ENCODE data around the gene MCOLN2. TPM values are rescaled to one million over a fixed set of nuclear protein-coding genes. Genes with fewer than 3 reads are reported as not detected.

The MCOLN2 gene
- total RNA-seq, 2 donors from 2014 or later, result 15.4 to 21.6 TPM

GRCh38 chr1:85028151-85028550 is 31.2 kb upstream of the MCOLN2 start:
- Histone ChIP-seq H3K36me3 (no peaks in the 10 kb centered on the region), H3K4me3 (no peak overlapping the region), H3K9ac (ENCODE audit: low read depth in 2 of 2, low read length in 2 of 2) (no peak overlapping the region), H3K27ac (no peak overlapping the region), H3K27me3 (no peaks in the 10 kb centered on the region), H3K9me3 (no peaks in the 10 kb centered on the region), H3K4me1 (no peaks in the 10 kb centered on the region)
- no peak for TF ChIP-seq CTCF (IDR thresholded peaks at IDR 0.05)
- no peak for DNase-seq
- intact Hi-C loops (cut with DNase I), result loop anchor here (5.0 kb wide), 1 partner anchor 81 kb away; no protein-coding TSS in a partner anchor

GRCh38 chr1:85027242-85027983 is 30.5 kb upstream of the MCOLN2 start:
- no peaks in the 10 kb centered on the region for H3K36me3 ChIP-seq
- no peak for TF ChIP-seq CTCF (IDR thresholded peaks at IDR 0.05)
- intact Hi-C loops (cut with DNase I), result loop anchor here (5.0 kb wide), 1 partner anchor 80 kb away; no protein-coding TSS in a partner anchor
- H3K4me3 ChIP-seq, result no peak overlapping the region
- DNase-seq, result no peak
- H3K4me1 ChIP-seq, result no peaks in the 10 kb centered on the region
- no peak overlapping the region for H3K9ac ChIP-seq (ENCODE audit: low read depth in 2 of 2, low read length in 2 of 2)
- H3K9me3 ChIP-seq, result no peaks in the 10 kb centered on the region
- no peak overlapping the region for H3K27ac ChIP-seq
- H3K27me3 ChIP-seq, result no peaks in the 10 kb centered on the region

- H3K36me3 ChIP-seq, result no peaks in the 10 kb centered on the region
- H3K27me3 ChIP-seq, result no peaks in the 10 kb centered on the region
- no peak overlapping the region for H3K4me3 ChIP-seq
- H3K9ac ChIP-seq (ENCODE audit: low read depth in 2 of 2, low read length in 2 of 2), result no peak overlapping the region
- no peak for DNase-seq
- intact Hi-C loops (cut with DNase I), result loop anchor here (5.0 kb wide), 1 partner anchor 79 kb away; no protein-coding TSS in a partner anchor
- H3K4me1 ChIP-seq, result no peaks in the 10 kb centered on the region
- no peaks in the 10 kb centered on the region for H3K9me3 ChIP-seq
- TF ChIP-seq CTCF (IDR thresholded peaks at IDR 0.05), result no peak
- no peak overlapping the region for H3K27ac ChIP-seq
Observed at GRCh38 chr1:85025940-85026339, 29.0 kb upstream of the MCOLN2 start.

GRCh38 chr1:85024736-85025135 is 27.8 kb upstream of the MCOLN2 start:
- no peaks in the 10 kb centered on the region for H3K9me3 ChIP-seq
- H3K27ac ChIP-seq, result no peak overlapping the region
- no peaks in the 10 kb centered on the region for H3K27me3 ChIP-seq
- no peaks in the 10 kb centered on the region for H3K36me3 ChIP-seq
- H3K4me3 ChIP-seq, result no peak overlapping the region
- H3K9ac ChIP-seq (ENCODE audit: low read depth in 2 of 2, low read length in 2 of 2), result no peak overlapping the region
- H3K4me1 ChIP-seq, result no peaks in the 10 kb centered on the region
- TF ChIP-seq CTCF (IDR thresholded peaks at IDR 0.05), result no peak
- intact Hi-C loops (cut with DNase I), result loop anchor here (5.0 kb wide), 1 partner anchor 77 kb away; no protein-coding TSS in a partner anchor
- no peak for DNase-seq

- TF ChIP-seq CTCF (IDR thresholded peaks at IDR 0.05), result no peak
- no peak overlapping the region for H3K9ac ChIP-seq (ENCODE audit: low read depth in 2 of 2, low read length in 2 of 2)
- H3K4me1 ChIP-seq, result no peaks in the 10 kb centered on the region
- H3K9me3 ChIP-seq, result no peaks in the 10 kb centered on the region
- H3K4me3 ChIP-seq, result no peak overlapping the region
- no peak for DNase-seq
- intact Hi-C loops (cut with DNase I), result no loop called here
- H3K27me3 ChIP-seq, result no peaks in the 10 kb centered on the region
- no peak overlapping the region for H3K27ac ChIP-seq
- no peaks in the 10 kb centered on the region for H3K36me3 ChIP-seq
Observed at GRCh38 chr1:85022700-85023099, 25.8 kb upstream of the MCOLN2 start.
